ENCODE measurements around the gene SFI1. TPM values are rescaled to one million over a fixed set of nuclear protein-coding genes. Genes with fewer than 3 reads are reported as not detected.
A peak's percentile ranks its signal among the peaks of the same experiment; 100 is the strongest.

SFI1 gene
- total RNA-seq, 2 experiments from 2014 or later, result 281 to 291 TPM

DNA sequence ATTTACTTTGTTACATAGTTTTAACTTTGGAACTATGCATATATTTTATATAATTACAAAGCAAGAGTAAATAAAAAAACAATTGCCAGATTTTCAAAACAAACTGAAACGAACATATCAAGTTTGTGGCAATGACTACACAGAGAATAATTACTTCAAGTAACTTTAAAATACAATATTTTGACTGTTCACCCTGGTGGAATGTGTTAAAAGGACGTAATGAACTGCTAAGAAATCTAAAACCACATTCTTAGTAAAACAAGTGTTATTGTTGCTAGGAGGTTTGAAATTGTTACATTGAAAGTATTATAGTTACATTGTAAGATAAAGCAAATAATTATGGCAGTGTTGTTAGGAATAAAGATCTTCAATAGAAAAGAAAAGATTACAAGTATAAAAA, 71.4 kb downstream of the SFI1 start:
- H3K4me3 Mint-ChIP-seq, result no peak overlapping the region
- POLR2A ChIA-PET, result no interaction called here
- CTCF ChIA-PET, result interaction anchor here (0.6 kb wide), 1 partner anchor 216 kb away, joined by 4 read pairs; no protein-coding TSS in a partner anchor

DNA sequence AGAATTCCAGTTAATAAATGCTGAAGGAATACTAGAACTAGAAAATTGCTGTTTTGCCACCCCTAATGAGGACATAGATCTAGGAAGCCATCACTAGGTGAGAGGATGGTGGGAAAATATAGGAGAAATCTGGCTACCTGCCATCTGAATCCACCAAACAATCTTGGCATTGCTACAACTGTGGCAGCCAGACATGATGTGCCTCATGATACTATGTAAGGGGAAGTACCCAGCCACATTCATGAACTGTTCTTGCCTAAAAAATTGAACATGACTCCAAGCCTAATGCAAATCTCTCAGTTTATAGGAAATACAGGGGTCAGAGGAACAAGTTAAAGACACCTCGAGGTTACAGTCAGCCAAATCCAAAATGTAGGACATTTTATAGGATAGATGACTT, 72.8 kb downstream of the SFI1 start:
- TF ChIP-seq, protein P1, sequence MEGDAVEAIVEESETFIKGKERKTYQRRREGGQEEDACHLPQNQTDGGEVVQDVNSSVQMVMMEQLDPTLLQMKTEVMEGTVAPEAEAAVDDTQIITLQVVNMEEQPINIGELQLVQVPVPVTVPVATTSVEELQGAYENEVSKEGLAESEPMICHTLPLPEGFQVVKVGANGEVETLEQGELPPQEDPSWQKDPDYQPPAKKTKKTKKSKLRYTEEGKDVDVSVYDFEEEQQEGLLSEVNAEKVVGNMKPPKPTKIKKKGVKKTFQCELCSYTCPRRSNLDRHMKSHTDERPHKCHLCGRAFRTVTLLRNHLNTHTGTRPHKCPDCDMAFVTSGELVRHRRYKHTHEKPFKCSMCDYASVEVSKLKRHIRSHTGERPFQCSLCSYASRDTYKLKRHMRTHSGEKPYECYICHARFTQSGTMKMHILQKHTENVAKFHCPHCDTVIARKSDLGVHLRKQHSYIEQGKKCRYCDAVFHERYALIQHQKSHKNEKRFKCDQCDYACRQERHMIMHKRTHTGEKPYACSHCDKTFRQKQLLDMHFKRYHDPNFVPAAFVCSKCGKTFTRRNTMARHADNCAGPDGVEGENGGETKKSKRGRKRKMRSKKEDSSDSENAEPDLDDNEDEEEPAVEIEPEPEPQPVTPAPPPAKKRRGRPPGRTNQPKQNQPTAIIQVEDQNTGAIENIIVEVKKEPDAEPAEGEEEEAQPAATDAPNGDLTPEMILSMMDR (IDR thresholded peaks at IDR 0.05), result no peak
- no peaks in the 10 kb centered on the region for H3K9me3 ChIP-seq (ENCODE audit: control insufficient read depth in 1 of 2, insufficient read depth in 1 of 2, low read length in 2 of 2)
- peaks cover 74% of the 10 kb centered on the region for H3K36me3 Mint-ChIP-seq (ENCODE audit: low read depth)
- H3K4me3 ChIP-seq (ENCODE audit: low read length), result no peak overlapping the region
- H3K4me3 Mint-ChIP-seq, result no peak overlapping the region
- CTCF ChIA-PET, result no interaction called here
- intact Hi-C loops (cut with DNase I, micrococcal nuclease), result no loop called here
- H3K27ac ChIP-seq (ENCODE audit: low read depth in 1 of 2, low read length in 2 of 2), result no peak overlapping the region
- H3K9me3 Mint-ChIP-seq, result no peaks in the 10 kb centered on the region
- H3K4me1 Mint-ChIP-seq (ENCODE audit: low read depth), result no peaks in the 10 kb centered on the region
- peaks cover 64% of the 10 kb centered on the region for H3K36me3 ChIP-seq (ENCODE audit: insufficient read depth, low read length)
- no peak for DNase-seq
- H3K27me3 ChIP-seq (ENCODE audit: control insufficient read depth in 1 of 2, insufficient read depth in 2 of 2, low read length in 2 of 2), result no peaks in the 10 kb centered on the region
- peak overlapping the region; percentile 28 for H3K27ac Mint-ChIP-seq
- no peaks in the 10 kb centered on the region for H3K4me1 ChIP-seq (ENCODE audit: insufficient read depth, low read length)
- POLR2A ChIA-PET, result no interaction called here
- no peak for ATAC-seq (ENCODE audit: poor library complexity)
- no peaks in the 10 kb centered on the region for H3K27me3 Mint-ChIP-seq

More for the DNA sequence above, 71.4 kb downstream of the SFI1 start:
- Histone ChIP-seq H3K27me3 (ENCODE audit: control insufficient read depth in 1 of 2, insufficient read depth in 2 of 2, low read length in 2 of 2) (no peaks in the 10 kb centered on the region), H3K4me3 (ENCODE audit: low read length) (no peak overlapping the region), H3K9me3 (ENCODE audit: control insufficient read depth in 1 of 2, insufficient read depth in 1 of 2, low read length in 2 of 2) (no peaks in the 10 kb centered on the region), H3K36me3 (ENCODE audit: insufficient read depth, low read length) (peaks cover 54% of the 10 kb centered on the region), H3K27ac (ENCODE audit: low read depth in 1 of 2, low read length in 2 of 2) (no peak overlapping the region), H3K4me1 (ENCODE audit: insufficient read depth, low read length) (no peaks in the 10 kb centered on the region)
- H3K36me3 Mint-ChIP-seq (ENCODE audit: low read depth), result peaks cover 70% of the 10 kb centered on the region
- H3K9me3 Mint-ChIP-seq, result no peaks in the 10 kb centered on the region
- ATAC-seq (ENCODE audit: poor library complexity), result no peak
- no peaks in the 10 kb centered on the region for H3K27me3 Mint-ChIP-seq
- H3K4me1 Mint-ChIP-seq (ENCODE audit: low read depth), result no peaks in the 10 kb centered on the region
- DNase-seq, result no peak
- intact Hi-C loops (cut with DNase I, micrococcal nuclease), result no loop called here
- H3K27ac Mint-ChIP-seq, result peak overlapping the region; percentile 37
- TF ChIP-seq, protein P1 (IDR thresholded peaks at IDR 0.05), result no peak

DNA sequence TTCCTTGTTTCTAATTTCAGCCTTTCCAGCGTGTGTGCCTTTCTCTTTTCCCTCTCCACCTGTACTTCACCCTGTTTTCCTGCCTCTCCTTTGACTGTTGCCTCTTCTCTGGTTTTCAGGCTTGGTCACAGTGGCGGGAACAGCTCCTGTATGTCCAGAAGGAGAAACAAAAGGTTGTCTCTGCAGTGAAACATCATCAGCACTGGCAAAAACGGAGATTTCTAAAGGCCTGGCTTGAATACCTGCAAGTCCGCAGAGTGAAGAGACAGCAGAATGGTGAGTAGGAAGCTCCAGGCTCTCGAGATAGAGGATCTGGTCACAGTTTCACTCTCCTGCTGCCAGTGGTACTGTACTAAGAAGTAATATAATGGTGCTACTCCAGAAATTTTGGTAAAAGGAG, 76.6 kb downstream of the SFI1 start:
- ATAC-seq (ENCODE audit: poor library complexity), result no peak
- H3K27me3 Mint-ChIP-seq, result no peaks in the 10 kb centered on the region
- no peak overlapping the region for H3K4me3 ChIP-seq (ENCODE audit: low read length)
- peaks cover 69% of the 10 kb centered on the region for H3K36me3 ChIP-seq (ENCODE audit: insufficient read depth, low read length)
- ChIA-PET CTCF (no interaction called here), POLR2A (interaction anchor here (0.5 kb wide), 1 partner anchor 62 kb away, joined by 3 read pairs; no protein-coding TSS in a partner anchor)
- H3K4me1 ChIP-seq (ENCODE audit: insufficient read depth, low read length), result no peaks in the 10 kb centered on the region
- H3K4me1 Mint-ChIP-seq (ENCODE audit: low read depth), result no peaks in the 10 kb centered on the region
- no peaks in the 10 kb centered on the region for H3K9me3 Mint-ChIP-seq
- H3K36me3 Mint-ChIP-seq (ENCODE audit: low read depth), result peaks cover 84% of the 10 kb centered on the region
- no peak overlapping the region for H3K27ac ChIP-seq (ENCODE audit: low read depth in 1 of 2, low read length in 2 of 2)
- H3K9me3 ChIP-seq (ENCODE audit: control insufficient read depth in 1 of 2, insufficient read depth in 1 of 2, low read length in 2 of 2), result no peaks in the 10 kb centered on the region
- H3K27ac Mint-ChIP-seq, result no peak overlapping the region
- TF ChIP-seq, protein P1 (IDR thresholded peaks at IDR 0.05), result no peak
- no peak for DNase-seq
- no peaks in the 10 kb centered on the region for H3K27me3 ChIP-seq (ENCODE audit: control insufficient read depth in 1 of 2, insufficient read depth in 2 of 2, low read length in 2 of 2)
- intact Hi-C loops (cut with DNase I, micrococcal nuclease), result no loop called here
- no peak overlapping the region for H3K4me3 Mint-ChIP-seq

Measured in CD4-positive, alpha-beta T cell (primary cell).